Measurements from ENCODE around the gene NEIL1. TPM values are rescaled to one million over a fixed set of nuclear protein-coding genes. Genes with fewer than 3 reads are reported as not detected.
"Not testable (repeated sequence)": the region's sequence is repeated elsewhere in the genome, so short reads cannot be mapped to it uniquely, and the experiment has no call there.

Gene NEIL1
- 10 to 100 TPM; 25.2 to 71.9 (median 48.8) TPM for total RNA-seq

GRCh38 chr15:75346796-75347221 is at the start of gene NEIL1:
Gene NEIL1, plus strand, starts transcription at chr15:75347039. Its CDS starts 1,867 bp downstream, at chr15:75348906.
- peak; percentile 20 to 33 for DNase-seq
- no peak for TF ChIP-seq POLR2A (IDR thresholded peaks at IDR 0.05)
- TF ChIP-seq, protein P1, sequence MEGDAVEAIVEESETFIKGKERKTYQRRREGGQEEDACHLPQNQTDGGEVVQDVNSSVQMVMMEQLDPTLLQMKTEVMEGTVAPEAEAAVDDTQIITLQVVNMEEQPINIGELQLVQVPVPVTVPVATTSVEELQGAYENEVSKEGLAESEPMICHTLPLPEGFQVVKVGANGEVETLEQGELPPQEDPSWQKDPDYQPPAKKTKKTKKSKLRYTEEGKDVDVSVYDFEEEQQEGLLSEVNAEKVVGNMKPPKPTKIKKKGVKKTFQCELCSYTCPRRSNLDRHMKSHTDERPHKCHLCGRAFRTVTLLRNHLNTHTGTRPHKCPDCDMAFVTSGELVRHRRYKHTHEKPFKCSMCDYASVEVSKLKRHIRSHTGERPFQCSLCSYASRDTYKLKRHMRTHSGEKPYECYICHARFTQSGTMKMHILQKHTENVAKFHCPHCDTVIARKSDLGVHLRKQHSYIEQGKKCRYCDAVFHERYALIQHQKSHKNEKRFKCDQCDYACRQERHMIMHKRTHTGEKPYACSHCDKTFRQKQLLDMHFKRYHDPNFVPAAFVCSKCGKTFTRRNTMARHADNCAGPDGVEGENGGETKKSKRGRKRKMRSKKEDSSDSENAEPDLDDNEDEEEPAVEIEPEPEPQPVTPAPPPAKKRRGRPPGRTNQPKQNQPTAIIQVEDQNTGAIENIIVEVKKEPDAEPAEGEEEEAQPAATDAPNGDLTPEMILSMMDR (IDR thresholded peaks at IDR 0.05): no peak
- Histone ChIP-seq H3K36me3 (no peaks in the 10 kb centered on the region), H3K9me3 (no peaks in the 10 kb centered on the region), H3K27ac (peak within 1 kb of the TSS; percentile 34 to 53 (median 35)), H3K4me1 (peaks cover 6 to 12% of the 10 kb centered on the region in 2 donors), H3K4me3 (replicated peaks in 1 of 3) (peak within 1 kb of the TSS; percentile 60 to 89 (median 87)), H3K27me3 (no peaks in the 10 kb centered on the region)
- intact Hi-C loops (cut with DNase I): no loop called here
- WGBS, 2 donors: 24 to 25% methylated on average over 20 of the region's 20 CpGs

DNA sequence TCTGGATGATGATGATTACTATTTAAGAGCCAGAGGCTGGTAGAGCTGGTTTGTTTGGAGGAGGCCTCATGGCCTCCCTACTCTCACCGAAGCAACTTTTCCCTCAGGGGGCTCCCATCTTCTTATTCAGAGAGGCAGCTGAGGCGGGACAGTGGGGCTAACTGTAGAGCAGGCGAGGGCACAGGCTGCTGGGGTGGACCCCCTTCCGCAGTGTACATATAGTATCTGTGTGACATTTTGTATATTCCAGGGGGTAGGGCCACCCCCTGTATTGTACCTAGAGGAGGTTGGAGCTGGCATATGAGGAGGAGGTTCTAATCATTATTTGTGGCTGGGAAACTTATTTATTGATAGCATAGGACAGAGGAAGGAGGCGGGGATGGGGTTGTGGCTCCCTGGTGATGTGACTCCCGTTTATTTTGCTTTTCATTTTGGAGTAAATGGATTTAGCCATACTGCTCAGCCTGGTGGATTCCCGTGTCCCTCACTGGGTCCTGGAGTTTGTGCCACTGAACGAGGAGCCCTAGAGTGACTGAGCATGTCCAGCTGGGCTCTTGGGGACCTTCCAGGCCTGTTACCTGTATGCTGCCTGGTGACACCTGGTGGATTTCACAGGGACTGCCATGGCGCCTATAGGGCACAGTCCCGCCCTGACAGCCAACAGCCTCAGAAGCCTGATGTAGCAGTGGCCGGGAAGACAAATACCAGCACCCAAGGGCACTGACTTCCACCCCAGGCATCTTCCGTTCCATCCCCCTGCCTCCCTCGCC is 48.1 kb upstream of the NEIL1 start:
- not testable (repeated sequence) for H3K36me3 ChIP-seq

GRCh38 chr15:75299311-75299688 is 47.5 kb upstream of the NEIL1 start:
- H3K4me1 ChIP-seq; H3K36me3 ChIP-seq; H3K9me3 ChIP-seq; H3K4me3 ChIP-seq (replicated peaks in 1 of 3); intact Hi-C loops (cut with DNase I); H3K27me3 ChIP-seq; H3K27ac ChIP-seq: not testable (repeated sequence)
- 0 to 25% methylated on average over 4 to 6 of the region's 6 CpGs for WGBS, 2 donors
- peak; percentile 68 to 72 for DNase-seq
- TF ChIP-seq, protein P1 (IDR thresholded peaks at IDR 0.05): peak in 4 of 6 experiments; percentile 26 to 61 (median 38)

More for the DNA sequence above, 48.1 kb upstream of the NEIL1 start:
- H3K27ac ChIP-seq; H3K27me3 ChIP-seq; H3K4me1 ChIP-seq; H3K4me3 ChIP-seq (replicated peaks in 1 of 3); H3K9me3 ChIP-seq; intact Hi-C loops (cut with DNase I): not testable (repeated sequence)
- 20 to 70% methylated on average over 2 to 5 of the region's 13 CpGs for WGBS, 2 donors
- DNase-seq: peak; percentile 73 to 76

GRCh38 chr15:75300026-75300425 is 46.8 kb upstream of the NEIL1 start:
- H3K9me3 ChIP-seq; H3K4me3 ChIP-seq (replicated peaks in 1 of 3); H3K27me3 ChIP-seq; H3K36me3 ChIP-seq; H3K27ac ChIP-seq; H3K4me1 ChIP-seq; DNase-seq; intact Hi-C loops (cut with DNase I): not testable (repeated sequence)
- WGBS, 2 donors: 59 to 78% methylated on average over 5 to 6 of the region's 6 CpGs

GRCh38 chr15:75302318-75302717 is 44.5 kb upstream of the NEIL1 start:
- intact Hi-C loops (cut with DNase I): no loop called here
- 86% methylated on average over 4 of the region's 9 CpGs; no CpG with 5 or more reads in 1 of the 2 donors for WGBS, 2 donors
- no peak for DNase-seq
- Histone ChIP-seq H3K4me3 (replicated peaks in 1 of 3) (no peak overlapping the region), H3K9me3 (no peaks in the 10 kb centered on the region), H3K27me3 (no peaks in the 10 kb centered on the region), H3K36me3 (no peaks in the 10 kb centered on the region), H3K27ac (no peak overlapping the region), H3K4me1 (no peaks in the 10 kb centered on the region)
- TF ChIP-seq, protein P1 (IDR thresholded peaks at IDR 0.05): no peak
- no peak for TF ChIP-seq POLR2A (IDR thresholded peaks at IDR 0.05)

DNA sequence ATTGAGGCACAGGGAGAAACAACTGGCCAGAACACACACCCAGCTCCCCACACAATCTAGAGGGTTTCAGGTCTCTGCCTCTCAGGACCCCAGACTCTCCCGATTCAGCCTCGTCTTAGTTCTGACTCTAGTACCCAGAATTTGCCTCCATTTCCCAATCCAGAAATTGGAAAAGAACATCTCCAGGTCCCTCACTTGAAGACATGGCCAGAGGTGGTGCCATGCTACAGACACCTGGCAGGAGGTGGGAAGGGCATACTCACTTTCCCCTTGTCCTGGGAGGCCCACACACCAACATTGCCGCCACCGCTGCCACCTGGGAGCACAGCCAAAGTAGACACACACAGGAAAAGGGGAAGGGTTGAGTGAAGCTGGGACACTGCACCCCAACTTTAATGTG is 44.1 kb upstream of the NEIL1 start:
- 81 to 93% methylated on average over 4 of the region's 4 CpGs for WGBS, 2 donors
- DNase-seq; H3K36me3 ChIP-seq; H3K27me3 ChIP-seq; intact Hi-C loops (cut with DNase I); H3K4me1 ChIP-seq; H3K4me3 ChIP-seq (replicated peaks in 1 of 3); H3K9me3 ChIP-seq; H3K27ac ChIP-seq: not testable (repeated sequence)

All from thyroid gland (tissue), 4 donors.